Colonic mucosa (tissue), 4 donors: ENCODE data around the gene ATP6V1C2. TPM values are rescaled to one million over a fixed set of nuclear protein-coding genes. Genes with fewer than 3 reads are reported as not detected.

Experiments used
- DNase-seq: peaks from one replicate; pipeline ENCODE4 v3.0.0-alpha.2; 2020
- H3K27ac ChIP-seq: fragments of 200-600 bp; one replicate; pipeline ENCODE4 v1.8.0; 2021
- H3K27me3 ChIP-seq: fragments of 200-600 bp; one replicate; pipeline ENCODE4 v1.8.0; 2021
- H3K36me3 ChIP-seq: fragments of 200-600 bp; one replicate; pipeline ENCODE4 v1.8.0; 2021
- H3K4me1 ChIP-seq: fragments of 200-600 bp; one replicate; pipeline ENCODE4 v1.8.0; 2021; ENCODE audit warnings: mild to moderate bottlenecking
- H3K4me3 ChIP-seq: fragments of 200-600 bp; one replicate; pipeline ENCODE4 v1.8.0; 2021
- H3K9ac ChIP-seq, 2 donors: one replicate each; pipeline ENCODE4 v1.7.0; 2013; ENCODE audit warnings: control low read depth in 2 of 2, low read depth in 2 of 2, low read length in 2 of 2
- H3K9me3 ChIP-seq: fragments of 200-600 bp; one replicate; pipeline ENCODE4 v1.8.0; 2021
- intact Hi-C: fragments of 100-400 bp; cut with DNase I; formaldehyde crosslinking; loops from one replicate; pipeline ENCODE4 v1.14.1; 2022
- total RNA-seq, 2 donors: library from RNA; stranded (reverse); fragmentation: NEBNext Ultra II Directional in 1 of 2; extraction: Animal tissue kit (Norgen Biotek cat#: 25700) in 1 of 2; gene quantifications; one replicate each; pipeline ENCODE4 v1.2.1, GENCODE V29; 2021
- TF ChIP-seq, protein P1 (sequence below): fragments of 200-600 bp; IDR thresholded peaks from one replicate; pipeline ENCODE4 v1.8.0; 2022; ENCODE audit warnings: antibody characterized with exemption, mild to moderate bottlenecking
- donor health status: healthy.
- donor health status: DM: no; HTN: no; CAD: no.
- donor health status: DM: no; HTN: no; CAD: no.

The ATP6V1C2 gene
- total RNA-seq, 2 donors from 2014 or later = 1.4 to 1.7 TPM

DNA sequence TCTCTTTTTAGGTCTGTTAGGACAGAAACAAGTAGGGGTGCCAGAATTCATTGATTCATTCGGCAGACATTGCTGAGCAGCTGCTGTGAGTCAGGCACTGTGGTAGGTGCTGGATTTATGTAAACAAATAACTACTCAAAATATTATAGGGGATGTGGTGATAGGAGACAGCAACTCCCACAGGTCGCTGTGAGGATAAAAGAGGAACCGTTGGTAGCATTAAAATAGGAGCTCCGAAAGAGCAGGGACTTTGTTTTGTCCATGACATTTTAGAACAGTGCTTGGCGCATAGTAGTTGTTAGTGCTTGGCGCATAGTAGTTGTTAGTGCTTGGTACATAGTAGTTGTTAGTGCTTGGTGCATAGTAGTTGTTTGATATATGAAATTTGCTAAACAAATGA is 29.2 kb downstream of the ATP6V1C2 start:
- intact Hi-C loops = no loop called here

DNA sequence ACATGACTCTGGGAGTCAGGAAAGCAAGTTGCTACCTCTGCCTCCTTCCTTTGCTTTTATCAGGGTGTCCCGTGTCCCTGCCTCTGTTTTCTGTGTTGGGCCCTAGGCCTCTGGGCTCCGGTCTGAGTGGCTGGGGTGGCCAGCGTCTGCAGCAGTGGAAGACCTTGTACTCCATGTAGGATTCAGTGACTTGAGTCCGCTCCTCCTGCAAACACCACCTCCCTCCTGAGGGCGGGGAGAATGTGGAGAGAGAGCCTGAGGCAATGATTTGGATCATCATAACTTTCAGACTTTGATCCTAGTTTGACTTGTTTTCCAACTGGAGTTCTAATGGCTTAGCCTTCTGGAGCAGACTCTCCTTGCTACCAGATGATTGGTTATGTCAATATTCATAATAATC is 30.8 kb downstream of the ATP6V1C2 start:
- peak; percentile 69 for DNase-seq
- intact Hi-C loops = no loop called here
- TF ChIP-seq, protein P1, sequence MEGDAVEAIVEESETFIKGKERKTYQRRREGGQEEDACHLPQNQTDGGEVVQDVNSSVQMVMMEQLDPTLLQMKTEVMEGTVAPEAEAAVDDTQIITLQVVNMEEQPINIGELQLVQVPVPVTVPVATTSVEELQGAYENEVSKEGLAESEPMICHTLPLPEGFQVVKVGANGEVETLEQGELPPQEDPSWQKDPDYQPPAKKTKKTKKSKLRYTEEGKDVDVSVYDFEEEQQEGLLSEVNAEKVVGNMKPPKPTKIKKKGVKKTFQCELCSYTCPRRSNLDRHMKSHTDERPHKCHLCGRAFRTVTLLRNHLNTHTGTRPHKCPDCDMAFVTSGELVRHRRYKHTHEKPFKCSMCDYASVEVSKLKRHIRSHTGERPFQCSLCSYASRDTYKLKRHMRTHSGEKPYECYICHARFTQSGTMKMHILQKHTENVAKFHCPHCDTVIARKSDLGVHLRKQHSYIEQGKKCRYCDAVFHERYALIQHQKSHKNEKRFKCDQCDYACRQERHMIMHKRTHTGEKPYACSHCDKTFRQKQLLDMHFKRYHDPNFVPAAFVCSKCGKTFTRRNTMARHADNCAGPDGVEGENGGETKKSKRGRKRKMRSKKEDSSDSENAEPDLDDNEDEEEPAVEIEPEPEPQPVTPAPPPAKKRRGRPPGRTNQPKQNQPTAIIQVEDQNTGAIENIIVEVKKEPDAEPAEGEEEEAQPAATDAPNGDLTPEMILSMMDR = no peak
- Histone ChIP-seq H3K27me3 (no peaks in the 10 kb centered on the region), H3K9me3 (no peaks in the 10 kb centered on the region), H3K36me3 (no peaks in the 10 kb centered on the region), H3K4me1 (no peaks in the 10 kb centered on the region), H3K4me3 (no peak overlapping the region), H3K9ac (no peak overlapping the region), H3K27ac (no peak overlapping the region)

More for the DNA sequence above, 29.2 kb downstream of the ATP6V1C2 start:
- Histone ChIP-seq H3K4me3 (no peak overlapping the region), H3K27ac (no peak overlapping the region), H3K9me3 (no peaks in the 10 kb centered on the region), H3K27me3 (no peaks in the 10 kb centered on the region), H3K9ac (no peak overlapping the region), H3K36me3 (no peaks in the 10 kb centered on the region), H3K4me1 (no peaks in the 10 kb centered on the region)
- TF ChIP-seq, protein P1 = no peak
- no peak for DNase-seq

DNA sequence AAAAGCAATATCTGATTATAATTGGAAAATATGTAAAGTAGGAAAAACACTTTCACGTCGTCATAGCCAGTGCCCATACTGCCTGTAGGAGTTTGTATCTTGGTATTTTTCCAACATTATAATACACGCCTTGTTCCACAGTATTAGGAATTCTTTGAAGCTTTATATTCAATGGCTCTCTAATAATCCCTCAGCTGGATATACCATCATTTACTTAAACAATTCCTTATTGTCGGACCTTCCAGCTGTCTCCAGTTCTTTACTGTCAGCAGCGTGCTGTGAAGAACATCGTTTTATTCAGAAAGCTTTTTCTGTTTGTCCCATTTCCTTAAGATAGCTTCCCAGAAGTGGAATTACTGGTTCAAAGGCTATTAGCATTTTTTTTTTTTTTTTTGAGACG is 31.7 kb downstream of the ATP6V1C2 start:
- Histone ChIP-seq H3K9me3 (no peaks in the 10 kb centered on the region), H3K4me1 (no peaks in the 10 kb centered on the region), H3K27me3 (no peaks in the 10 kb centered on the region), H3K27ac (no peak overlapping the region), H3K36me3 (no peaks in the 10 kb centered on the region), H3K4me3 (no peak overlapping the region), H3K9ac (no peak overlapping the region)
- DNase-seq = no peak
- TF ChIP-seq, protein P1 = no peak
- intact Hi-C loops = no loop called here

DNA sequence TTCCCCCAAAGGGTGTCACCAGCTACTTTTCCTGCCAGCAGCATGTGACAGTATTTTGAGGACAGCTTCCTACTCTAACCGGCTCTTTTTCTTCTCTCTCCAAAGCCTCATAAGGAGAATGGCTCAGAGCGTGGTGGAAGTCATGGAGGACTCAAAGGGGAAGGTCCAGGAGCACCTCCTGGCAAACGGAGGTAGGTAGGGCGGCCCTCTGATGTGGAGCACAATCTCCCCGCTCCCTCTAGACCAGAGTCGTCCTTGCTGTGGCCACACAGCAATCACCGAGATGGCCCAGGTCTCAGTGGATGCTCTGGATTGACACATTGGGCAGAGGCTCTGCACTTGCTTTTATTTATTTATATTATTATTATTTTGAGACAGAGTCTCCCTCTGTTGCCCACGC is 32.4 kb downstream of the ATP6V1C2 start:
- DNase-seq = no peak
- Histone ChIP-seq H3K27ac (no peak overlapping the region), H3K4me1 (no peaks in the 10 kb centered on the region), H3K9ac (no peak overlapping the region), H3K4me3 (no peak overlapping the region), H3K9me3 (no peaks in the 10 kb centered on the region), H3K36me3 (no peaks in the 10 kb centered on the region), H3K27me3 (no peaks in the 10 kb centered on the region)
- intact Hi-C loops = no loop called here
- TF ChIP-seq, protein P1 = no peak

DNA sequence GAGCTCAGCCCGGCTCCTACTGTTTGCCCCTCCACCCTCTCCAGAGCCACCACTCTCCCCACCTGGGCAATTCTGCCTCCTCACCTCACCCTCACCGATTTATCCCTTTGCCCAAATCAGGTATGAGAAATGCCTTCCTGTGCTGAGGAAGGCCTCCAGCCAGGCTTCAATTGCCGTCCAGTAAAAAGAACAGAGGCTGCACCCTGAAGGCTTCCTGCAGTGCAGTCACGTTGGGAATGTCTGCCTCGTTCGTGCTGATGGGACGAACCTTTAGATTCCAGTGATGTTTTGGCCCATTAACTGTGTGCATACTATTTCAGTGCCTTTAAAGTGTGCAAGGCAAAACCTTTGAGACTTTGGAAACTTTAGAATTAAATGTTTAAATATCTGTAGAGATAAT is 34.2 kb downstream of the ATP6V1C2 start:
- DNase-seq = no peak
- TF ChIP-seq, protein P1 = no peak

More for the DNA sequence above, 34.2 kb downstream of the ATP6V1C2 start:
- no peak overlapping the region for H3K9ac ChIP-seq
- no peaks in the 10 kb centered on the region for H3K27me3 ChIP-seq
- intact Hi-C loops = no loop called here
- no peaks in the 10 kb centered on the region for H3K9me3 ChIP-seq
- no peak overlapping the region for H3K27ac ChIP-seq
- H3K36me3 ChIP-seq = no peaks in the 10 kb centered on the region
- no peak overlapping the region for H3K4me3 ChIP-seq
- H3K4me1 ChIP-seq = no peaks in the 10 kb centered on the region
